ENCODE measurements around the gene ACVRL1.

ACVRL1 gene

DNA sequence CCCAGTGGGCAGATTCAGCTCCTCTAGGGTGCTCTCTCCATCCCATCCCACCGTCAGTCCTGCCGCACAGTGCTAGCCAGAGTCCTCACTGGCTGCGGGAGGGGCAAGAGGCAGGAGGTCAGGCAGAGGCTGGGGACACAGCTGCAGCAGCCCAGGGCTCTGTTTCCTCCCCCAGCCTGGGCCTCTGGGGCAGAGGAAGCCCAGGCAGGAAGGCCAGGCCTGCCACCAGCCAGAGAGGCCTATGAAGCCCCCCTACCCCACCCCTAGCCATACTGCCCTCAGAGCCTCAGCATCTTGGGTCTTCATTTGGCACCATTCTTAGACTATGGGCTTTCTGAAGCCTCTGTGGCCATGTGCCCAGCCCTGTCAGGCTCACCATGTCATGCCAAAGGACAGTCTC lies 3.4 kb downstream of the ACVRL1 start (continued):
- no peak for TF ChIP-seq PATZ1 (CRISPR knock-in tag; IDR thresholded peaks at IDR 0.05; ENCODE audit: borderline replicate concordance)

GRCh38 chr12:51911307-51911706 lies 4.0 kb downstream of the ACVRL1 start:
- TF ChIP-seq ESRRG (CRISPR knock-in tag; IDR thresholded peaks at IDR 0.05) (no peak), ZNF70 (CRISPR knock-in tag; IDR thresholded peaks at IDR 0.05) (no peak), ZC3H10 (CRISPR knock-in tag; IDR thresholded peaks at IDR 0.05) (no peak), CSDC2 (CRISPR knock-in tag; IDR thresholded peaks at IDR 0.05) (no peak), ISL1 (CRISPR knock-in tag; IDR thresholded peaks at IDR 0.05) (no peak), TCF4 (CRISPR knock-in tag; IDR thresholded peaks at IDR 0.05; ENCODE audit: borderline replicate concordance) (no peak), TSHZ2 (CRISPR knock-in tag; IDR thresholded peaks at IDR 0.05) (no peak), ZNF8 (CRISPR knock-in tag; IDR thresholded peaks at IDR 0.05) (no peak), SNAI2 (CRISPR knock-in tag; IDR thresholded peaks at IDR 0.05) (no peak), CSRNP3 (CRISPR knock-in tag; IDR thresholded peaks at IDR 0.05) (no peak), PPARA (CRISPR knock-in tag; IDR thresholded peaks at IDR 0.05; ENCODE audit: borderline replicate concordance) (no peak), CREB5 (CRISPR knock-in tag; IDR thresholded peaks at IDR 0.05; ENCODE audit: low read depth) (no peak), ARNTL (CRISPR knock-in tag; IDR thresholded peaks at IDR 0.05; ENCODE audit: borderline replicate concordance, low read depth) (no peak)
- no peak for ATAC-seq

- TF ChIP-seq TOX (CRISPR knock-in tag; IDR thresholded peaks at IDR 0.05; ENCODE audit: borderline replicate concordance) = no peak
- TF ChIP-seq SNAI2 (CRISPR knock-in tag; IDR thresholded peaks at IDR 0.05) = no peak
- TF ChIP-seq CREB5 (CRISPR knock-in tag; IDR thresholded peaks at IDR 0.05; ENCODE audit: low read depth) = no peak
- no peak for TF ChIP-seq ZNF565 (CRISPR knock-in tag; conservative IDR thresholded peaks at IDR 0.05; ENCODE audit: low read depth)
- TF ChIP-seq PATZ1 (CRISPR knock-in tag; IDR thresholded peaks at IDR 0.05; ENCODE audit: borderline replicate concordance) = no peak
- no peak for TF ChIP-seq OSR1 (CRISPR knock-in tag; IDR thresholded peaks at IDR 0.05)
- no peak for TF ChIP-seq ZFP30 (CRISPR knock-in tag; IDR thresholded peaks at IDR 0.05)
- no peak for TF ChIP-seq TCF4 (CRISPR knock-in tag; IDR thresholded peaks at IDR 0.05; ENCODE audit: borderline replicate concordance)
- ATAC-seq = peak; percentile 20; the same call in 2 of the 3 replicates
These were observed 4.7 kb downstream of the ACVRL1 start for GRCh38 chr12:51911788-51912711.
